Neural crest cell (in vitro differentiated cells): ENCODE results near the gene SPTAN1. TPM values are rescaled to one million over a fixed set of nuclear protein-coding genes. Genes with fewer than 3 reads are reported as not detected.

ENCODE experiments used
- DNase-seq: peaks from one replicate; pipeline ENCODE4 v3.0.0; 2021; ENCODE audit warnings: low read depth, mixed read lengths, low spot score
- H3K27ac Mint-ChIP-seq: one replicate; pipeline ENCODE4 v1.8.0; 2021; ENCODE audit warnings: mild to moderate bottlenecking, mixed read lengths; ENCODE audit not compliant: unreplicated experiment
- H3K27me3 Mint-ChIP-seq: 2 replicates; pipeline ENCODE4 v1.8.0; 2021; ENCODE audit warnings: low read depth, mild to moderate bottlenecking, mixed read lengths
- H3K36me3 Mint-ChIP-seq: 2 replicates; pipeline ENCODE4 v1.8.0; 2021; ENCODE audit warnings: low read depth, mild to moderate bottlenecking, mixed read lengths
- H3K4me1 Mint-ChIP-seq: 2 replicates; pipeline ENCODE4 v1.8.0; 2021; ENCODE audit warnings: mixed read lengths
- H3K4me3 Mint-ChIP-seq: one replicate; pipeline ENCODE4 v1.8.0; 2021; ENCODE audit warnings: mild to moderate bottlenecking, mixed read lengths
- H3K9me3 Mint-ChIP-seq: 2 replicates; pipeline ENCODE4 v1.8.0; 2021; ENCODE audit warnings: mixed read lengths
- total RNA-seq: library from RNA; stranded (reverse); gene quantifications from 2 replicates; pipeline ENCODE4 v1.2.1, GENCODE V29; 2021
- TF ChIP-seq, protein P1 (sequence below): fragments of 200-600 bp; sonication (generic); conservative IDR thresholded peaks from 2 replicates; pipeline ENCODE4 v1.5.0; 2021; ENCODE audit warnings: antibody characterized with exemption, mild to moderate bottlenecking

Gene SPTAN1
- total RNA-seq, 1 donor from 2014 or later, result 289 TPM

DNA sequence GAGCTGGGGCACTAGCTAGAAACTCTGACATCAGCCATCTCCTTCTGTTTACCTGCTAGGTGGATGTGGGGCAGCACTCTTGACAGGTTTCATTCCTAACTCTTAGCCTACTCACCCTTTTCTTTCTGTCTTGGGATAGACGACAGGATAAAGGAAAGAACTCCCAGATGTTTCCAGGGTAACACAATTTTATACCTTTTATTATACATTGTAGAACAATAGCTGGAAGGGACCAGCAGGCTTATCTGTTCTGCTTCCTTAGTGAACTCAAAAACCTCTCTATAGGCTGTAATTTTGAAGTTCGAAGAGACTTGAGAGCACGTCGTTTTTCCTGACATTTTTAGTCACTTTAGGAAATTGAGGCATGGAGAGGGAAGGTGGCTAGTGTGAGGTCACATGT lies 13.2 kb downstream of the SPTAN1 start:
- H3K27ac Mint-ChIP-seq, result peak overlapping the region; percentile 40
- H3K9me3 Mint-ChIP-seq, result no peaks in the 10 kb centered on the region
- DNase-seq, result no peak
- TF ChIP-seq, protein P1, sequence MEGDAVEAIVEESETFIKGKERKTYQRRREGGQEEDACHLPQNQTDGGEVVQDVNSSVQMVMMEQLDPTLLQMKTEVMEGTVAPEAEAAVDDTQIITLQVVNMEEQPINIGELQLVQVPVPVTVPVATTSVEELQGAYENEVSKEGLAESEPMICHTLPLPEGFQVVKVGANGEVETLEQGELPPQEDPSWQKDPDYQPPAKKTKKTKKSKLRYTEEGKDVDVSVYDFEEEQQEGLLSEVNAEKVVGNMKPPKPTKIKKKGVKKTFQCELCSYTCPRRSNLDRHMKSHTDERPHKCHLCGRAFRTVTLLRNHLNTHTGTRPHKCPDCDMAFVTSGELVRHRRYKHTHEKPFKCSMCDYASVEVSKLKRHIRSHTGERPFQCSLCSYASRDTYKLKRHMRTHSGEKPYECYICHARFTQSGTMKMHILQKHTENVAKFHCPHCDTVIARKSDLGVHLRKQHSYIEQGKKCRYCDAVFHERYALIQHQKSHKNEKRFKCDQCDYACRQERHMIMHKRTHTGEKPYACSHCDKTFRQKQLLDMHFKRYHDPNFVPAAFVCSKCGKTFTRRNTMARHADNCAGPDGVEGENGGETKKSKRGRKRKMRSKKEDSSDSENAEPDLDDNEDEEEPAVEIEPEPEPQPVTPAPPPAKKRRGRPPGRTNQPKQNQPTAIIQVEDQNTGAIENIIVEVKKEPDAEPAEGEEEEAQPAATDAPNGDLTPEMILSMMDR, result no peak
- H3K36me3 Mint-ChIP-seq, result peaks cover 9% of the 10 kb centered on the region
- H3K27me3 Mint-ChIP-seq, result no peaks in the 10 kb centered on the region
- H3K4me1 Mint-ChIP-seq, result peaks cover 8% of the 10 kb centered on the region
- H3K4me3 Mint-ChIP-seq, result no peak overlapping the region

DNA sequence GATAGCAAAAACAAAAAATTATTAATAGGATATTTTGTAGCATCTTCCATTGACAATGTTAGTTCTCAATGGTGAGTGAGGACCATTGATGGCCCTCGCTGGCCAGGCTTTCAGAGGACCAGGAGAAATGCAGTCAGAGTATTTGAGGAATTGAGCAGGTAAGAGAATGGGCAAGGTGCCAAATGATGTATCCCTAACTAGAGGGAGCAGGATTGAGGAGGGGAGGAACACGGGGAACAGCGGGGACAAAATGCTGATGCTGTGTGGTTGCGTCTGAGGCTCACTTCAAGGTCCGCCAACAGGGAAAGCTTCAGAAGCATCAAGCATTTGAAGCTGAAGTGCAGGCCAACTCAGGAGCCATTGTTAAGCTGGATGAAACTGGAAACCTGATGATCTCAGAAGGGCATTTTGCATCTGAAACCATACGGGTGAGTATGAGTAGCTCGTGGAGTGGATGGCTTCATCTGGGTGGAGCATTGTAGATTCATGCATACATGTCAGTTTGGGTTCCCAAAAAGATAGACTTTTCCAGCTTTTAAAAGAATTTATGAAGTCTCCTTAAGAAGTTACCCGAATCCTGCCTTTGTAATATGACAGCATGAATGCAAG lies 16.2 kb downstream of the SPTAN1 start:
- Mint-ChIP-seq H3K27ac (peak overlapping the region; percentile 96), H3K36me3 (peaks cover 9% of the 10 kb centered on the region), H3K27me3 (no peaks in the 10 kb centered on the region), H3K9me3 (no peaks in the 10 kb centered on the region), H3K4me1 (peaks cover 4% of the 10 kb centered on the region), H3K4me3 (no peak overlapping the region)
- no peak for DNase-seq
- TF ChIP-seq, protein P1, result no peak

DNA sequence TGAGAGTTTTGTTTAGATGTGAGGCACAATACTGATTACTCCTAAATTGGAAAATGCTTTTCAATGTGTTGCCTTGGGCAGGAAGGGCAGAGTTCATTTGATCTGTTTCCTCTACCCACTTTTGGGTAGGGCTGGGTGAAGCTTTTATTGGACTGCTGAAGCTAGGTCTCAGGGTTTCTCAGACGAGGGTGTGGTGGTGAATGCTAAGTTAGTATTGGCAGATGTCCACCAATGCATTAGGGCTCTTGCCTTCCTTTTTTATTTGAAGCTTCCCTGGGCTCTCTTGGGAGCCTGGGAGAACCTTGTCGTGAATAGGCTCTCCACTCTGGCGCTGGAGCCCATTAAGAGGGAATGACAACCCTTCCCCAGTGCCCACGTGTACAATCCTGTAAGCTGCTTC lies 23.1 kb downstream of the SPTAN1 start:
- Mint-ChIP-seq H3K36me3 (peaks cover 12% of the 10 kb centered on the region), H3K4me3 (no peak overlapping the region), H3K9me3 (no peaks in the 10 kb centered on the region), H3K27ac (no peak overlapping the region), H3K27me3 (no peaks in the 10 kb centered on the region), H3K4me1 (no peaks in the 10 kb centered on the region)
- TF ChIP-seq, protein P1, result no peak
- DNase-seq, result no peak

- Mint-ChIP-seq H3K4me3 (no peak overlapping the region), H3K36me3 (peaks cover 12% of the 10 kb centered on the region), H3K4me1 (no peaks in the 10 kb centered on the region), H3K27ac (no peak overlapping the region), H3K27me3 (no peaks in the 10 kb centered on the region), H3K9me3 (no peaks in the 10 kb centered on the region)
- no peak for DNase-seq
- TF ChIP-seq, protein P1, result no peak
Observed at GRCh38 chr9:128575916-128576315, 23.5 kb downstream of the SPTAN1 start.

GRCh38 chr9:128577206-128577605 lies 24.8 kb downstream of the SPTAN1 start:
- DNase-seq, result no peak
- Mint-ChIP-seq H3K27me3 (no peaks in the 10 kb centered on the region), H3K27ac (no peak overlapping the region), H3K9me3 (no peaks in the 10 kb centered on the region), H3K36me3 (peaks cover 10% of the 10 kb centered on the region), H3K4me3 (no peak overlapping the region), H3K4me1 (no peaks in the 10 kb centered on the region)
- TF ChIP-seq, protein P1, result no peak

GRCh38 chr9:128579194-128579593 lies 26.8 kb downstream of the SPTAN1 start:
- H3K36me3 Mint-ChIP-seq, result peaks cover 17% of the 10 kb centered on the region
- H3K27me3 Mint-ChIP-seq, result no peaks in the 10 kb centered on the region
- no peaks in the 10 kb centered on the region for H3K4me1 Mint-ChIP-seq
- TF ChIP-seq, protein P1, result no peak
- DNase-seq, result no peak
- H3K9me3 Mint-ChIP-seq, result no peaks in the 10 kb centered on the region
- no peak overlapping the region for H3K4me3 Mint-ChIP-seq
- H3K27ac Mint-ChIP-seq, result no peak overlapping the region
